HG03039 (cell line): ENCODE measurements around the gene CACHD1.
"Not testable (repeated sequence)": the region's sequence is repeated elsewhere in the genome, so short reads cannot be mapped to it uniquely, and the experiment has no call there.

ENCODE experiments used
- ATAC-seq: cut with Tn5 transposase; IDR thresholded peaks from one replicate; pipeline ENCODE4 v1.9.1; 2021; ENCODE audit warnings: mild to moderate bottlenecking, moderate library complexity; ENCODE audit not compliant: unreplicated experiment

Gene CACHD1

DNA sequence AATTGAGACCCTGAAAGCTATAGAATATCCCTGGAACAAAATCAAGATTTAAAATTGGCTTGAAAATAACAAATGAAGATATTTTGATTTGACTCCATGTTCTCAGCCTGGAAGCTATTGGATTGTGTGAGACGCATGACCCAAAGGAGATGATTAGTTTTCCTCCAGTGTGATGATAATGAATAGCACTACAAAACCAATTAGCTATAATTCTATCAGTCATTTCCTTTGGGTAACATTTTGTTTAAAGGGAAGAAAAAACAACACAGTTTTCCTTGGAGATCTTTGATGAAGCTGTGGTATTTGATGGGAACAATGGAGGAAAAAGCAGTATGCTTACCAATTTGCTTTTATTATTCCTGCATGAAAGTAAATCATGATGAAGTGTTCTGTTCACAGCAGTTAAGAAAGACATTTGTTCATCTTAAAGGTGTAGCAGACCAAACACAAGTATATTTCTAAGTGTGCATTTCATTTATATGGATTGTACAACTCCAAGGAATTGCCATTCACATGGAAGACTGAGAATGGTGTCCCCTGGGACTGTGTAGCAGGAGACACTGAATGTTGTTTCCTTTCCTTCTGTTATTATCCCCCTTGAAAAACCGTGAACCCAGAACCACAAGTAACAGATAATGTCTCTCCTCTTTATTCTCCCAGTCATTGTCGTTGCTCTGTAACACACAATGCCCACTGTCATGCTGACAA lies 111.4 kb downstream of the CACHD1 start:
- ATAC-seq = no peak

DNA sequence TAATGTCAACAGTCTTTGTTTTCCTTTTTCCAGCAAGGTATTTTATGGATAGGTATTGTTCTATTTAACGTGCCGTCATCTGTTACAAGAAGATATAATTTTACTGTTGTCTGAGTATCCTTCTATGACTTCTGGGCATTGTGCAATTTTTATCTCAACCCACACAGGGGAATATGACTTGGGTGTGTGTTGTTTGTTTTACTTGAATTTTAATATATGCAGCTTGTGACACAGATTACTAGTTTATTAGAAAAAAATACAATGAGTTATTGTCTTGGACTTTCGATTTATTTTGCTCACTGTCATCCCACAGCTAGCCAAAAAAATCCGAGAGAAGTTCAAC lies 111.9 kb downstream of the CACHD1 start:
- ATAC-seq = no peak

GRCh38 chr1:64584479-64584878 lies 114.5 kb downstream of the CACHD1 start:
- ATAC-seq = no peak

DNA sequence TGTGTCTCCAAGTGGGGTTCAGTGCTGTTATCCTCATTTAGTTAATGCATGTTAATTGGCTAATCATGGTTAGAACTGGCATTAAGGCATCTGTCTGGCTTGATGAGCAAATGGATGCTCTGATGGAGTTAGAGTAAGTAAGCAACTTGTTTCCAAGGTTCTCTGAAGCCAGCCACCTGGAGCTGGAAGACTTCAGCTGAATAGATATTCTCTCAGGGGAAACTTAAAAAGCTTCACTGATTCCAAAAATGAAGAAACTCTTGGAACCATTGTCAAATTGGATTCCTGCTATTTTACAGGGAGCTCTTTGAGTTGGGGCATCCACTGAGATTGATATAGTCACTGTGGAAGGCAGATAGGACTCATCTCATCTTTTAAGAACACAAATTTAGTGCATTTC lies 118.9 kb downstream of the CACHD1 start:
- ATAC-seq = no peak

DNA sequence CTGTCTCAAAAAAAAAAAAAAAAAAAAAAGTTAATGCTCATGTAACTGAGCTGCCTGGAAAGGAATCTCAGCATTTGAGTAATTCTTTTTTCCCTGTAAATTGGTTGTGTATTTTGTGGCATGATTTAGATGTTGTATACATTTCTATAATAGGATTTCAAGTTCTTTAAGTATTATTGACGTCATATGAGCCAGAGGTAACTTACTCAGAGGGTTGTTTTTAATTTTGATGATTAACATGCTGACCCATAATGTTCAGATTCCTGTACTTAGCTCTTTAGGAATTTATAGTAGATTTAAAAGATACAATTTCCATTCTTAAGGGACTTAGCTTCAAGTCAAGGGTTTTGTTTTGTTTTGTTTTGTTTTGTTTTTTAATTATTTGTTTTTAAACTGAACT lies 120.4 kb downstream of the CACHD1 start:
- no peak for ATAC-seq

- no peak for ATAC-seq
Measured at GRCh38 chr1:64594446-64594845, 124.5 kb downstream of the CACHD1 start.

- no peak for ATAC-seq
Measured at GRCh38 chr1:64595871-64596515, 126.1 kb downstream of the CACHD1 start.

- no peak for ATAC-seq
Measured at GRCh38 chr1:64597113-64597512, 127.2 kb downstream of the CACHD1 start.

DNA sequence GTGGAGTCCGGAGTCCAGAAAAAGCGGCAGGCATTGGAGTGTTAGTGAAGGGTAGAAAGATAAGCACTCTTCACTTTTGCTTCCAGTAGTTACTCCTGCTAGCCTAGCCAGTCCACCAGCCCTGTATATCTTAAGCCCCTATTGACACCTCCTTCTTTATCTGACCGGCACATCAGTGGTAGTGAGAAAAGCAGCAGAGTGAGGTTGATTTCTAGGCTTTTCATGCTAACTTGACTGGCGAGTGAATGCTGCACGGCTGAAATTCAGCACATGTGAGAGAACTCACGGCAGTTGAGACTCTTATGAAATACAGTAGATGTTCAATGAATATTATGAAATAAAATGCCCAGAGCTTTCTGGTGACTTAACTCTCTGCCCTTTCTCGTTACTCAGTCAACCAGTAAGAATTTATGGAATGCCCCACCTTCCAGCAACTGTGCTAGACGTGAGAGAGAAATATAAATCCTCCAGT lies 128.2 kb downstream of the CACHD1 start:
- ATAC-seq = no peak

- ATAC-seq = no peak
Measured at GRCh38 chr1:64599242-64599641, 129.3 kb downstream of the CACHD1 start.

DNA sequence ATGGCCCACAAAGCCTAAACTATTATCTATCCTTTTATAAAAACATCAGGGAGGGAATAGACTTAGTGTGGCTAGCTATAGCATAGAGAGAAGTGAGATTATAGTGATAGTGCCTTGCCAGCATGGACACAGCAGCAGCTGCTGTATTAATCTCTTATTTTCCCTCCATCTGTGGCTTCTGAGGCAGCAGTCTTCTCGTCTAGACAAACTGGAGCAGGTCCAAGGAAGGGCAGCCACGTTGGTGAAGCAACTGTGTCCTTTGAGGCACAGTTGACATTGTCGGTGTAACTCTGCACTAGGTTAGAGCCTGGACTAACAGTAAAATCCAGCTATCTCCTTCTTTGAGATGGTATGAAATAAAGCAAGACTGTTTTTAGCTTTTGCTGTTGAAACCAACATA lies 131.3 kb downstream of the CACHD1 start:
- ATAC-seq = no peak

DNA sequence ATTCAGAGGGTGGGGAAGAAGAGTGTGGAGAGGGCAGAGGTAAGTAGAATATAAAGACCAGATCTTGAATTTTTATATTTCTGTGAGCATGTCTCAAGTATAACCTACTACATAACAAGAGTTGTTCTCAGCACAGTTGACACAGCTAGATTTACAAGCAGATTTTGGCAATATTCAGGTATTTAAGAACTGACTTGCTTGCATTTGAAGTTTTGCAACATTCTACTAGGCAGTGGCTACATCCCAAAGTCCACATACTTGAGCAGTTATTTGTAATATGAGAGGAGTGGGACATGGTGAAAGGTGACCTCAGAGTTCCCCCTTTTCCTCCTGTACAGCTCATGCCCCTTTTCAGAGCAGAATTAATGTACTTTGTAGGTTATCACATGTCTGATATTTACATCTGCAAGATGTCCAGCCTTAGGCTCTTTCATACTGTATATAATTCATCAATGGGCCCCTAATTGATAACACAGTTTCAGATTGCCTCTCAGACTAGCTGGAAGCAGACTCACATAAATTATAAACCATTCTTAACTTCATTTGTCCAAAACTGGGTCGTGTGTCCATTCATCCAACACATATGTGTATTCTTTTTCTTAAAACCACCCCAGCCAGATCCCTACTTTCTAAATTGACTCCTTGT lies 138.2 kb downstream of the CACHD1 start:
- ATAC-seq = no peak

DNA sequence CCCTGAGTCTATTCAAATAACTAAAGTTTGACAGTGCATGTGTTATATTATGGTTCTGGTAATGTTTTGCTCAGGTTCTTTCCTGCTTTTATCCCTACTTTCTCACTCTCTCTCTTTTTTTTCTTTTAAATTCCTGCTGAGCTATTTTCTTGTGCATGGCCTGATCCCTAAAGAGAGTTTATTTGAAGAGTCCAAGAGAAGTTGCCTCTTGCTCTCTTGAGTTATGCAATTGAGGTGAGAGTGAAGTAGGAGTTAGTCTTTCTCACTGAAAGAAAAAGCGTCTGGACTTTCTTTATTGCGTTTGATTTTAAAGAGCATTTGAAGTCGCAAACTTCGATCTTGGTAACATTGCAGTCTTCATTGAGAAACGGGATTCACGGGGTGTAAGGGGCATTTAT lies 138.7 kb downstream of the CACHD1 start:
- no peak for ATAC-seq

DNA sequence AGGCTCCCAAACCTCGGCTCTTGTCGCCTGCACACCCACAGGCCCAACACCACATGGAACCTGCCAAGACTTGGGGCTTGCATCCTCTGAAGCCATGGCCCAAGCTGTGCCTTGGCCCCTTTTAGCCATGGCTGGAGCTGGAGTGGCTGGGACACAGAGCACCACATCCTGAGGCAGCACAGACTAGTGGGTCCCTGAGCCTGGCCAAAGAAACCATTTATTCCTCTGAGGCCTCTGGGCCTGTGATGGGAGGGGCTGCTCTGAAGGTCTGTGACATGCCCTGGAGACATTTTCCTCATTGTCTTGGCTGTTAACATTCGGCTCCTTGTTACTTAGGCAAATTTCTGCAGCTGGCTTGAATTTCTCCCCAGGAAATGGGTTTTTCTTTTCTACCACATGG lies 141.0 kb downstream of the CACHD1 start:
- not testable (repeated sequence) for ATAC-seq

DNA sequence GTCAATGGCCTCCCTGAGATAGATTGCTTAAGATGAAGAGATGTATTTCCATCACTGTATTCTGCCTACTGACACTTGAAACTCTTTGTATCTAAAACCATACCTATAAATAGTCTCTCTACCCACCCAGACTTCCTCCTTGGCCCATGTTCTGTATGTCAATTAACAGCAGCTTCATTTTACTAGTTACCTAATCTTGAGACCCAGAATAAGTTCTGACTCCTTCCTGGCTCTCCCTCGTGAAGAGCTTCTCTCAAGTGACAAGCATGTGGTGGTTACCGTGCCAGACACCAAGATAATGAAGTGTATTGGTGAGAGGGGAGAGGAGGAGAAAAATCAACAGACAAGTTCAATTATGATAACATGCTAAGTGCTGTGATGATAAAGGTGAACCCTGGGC lies 146.1 kb downstream of the CACHD1 start:
- no peak for ATAC-seq

- ATAC-seq = no peak
Measured at GRCh38 chr1:64623750-64624191, 153.8 kb downstream of the CACHD1 start.

DNA sequence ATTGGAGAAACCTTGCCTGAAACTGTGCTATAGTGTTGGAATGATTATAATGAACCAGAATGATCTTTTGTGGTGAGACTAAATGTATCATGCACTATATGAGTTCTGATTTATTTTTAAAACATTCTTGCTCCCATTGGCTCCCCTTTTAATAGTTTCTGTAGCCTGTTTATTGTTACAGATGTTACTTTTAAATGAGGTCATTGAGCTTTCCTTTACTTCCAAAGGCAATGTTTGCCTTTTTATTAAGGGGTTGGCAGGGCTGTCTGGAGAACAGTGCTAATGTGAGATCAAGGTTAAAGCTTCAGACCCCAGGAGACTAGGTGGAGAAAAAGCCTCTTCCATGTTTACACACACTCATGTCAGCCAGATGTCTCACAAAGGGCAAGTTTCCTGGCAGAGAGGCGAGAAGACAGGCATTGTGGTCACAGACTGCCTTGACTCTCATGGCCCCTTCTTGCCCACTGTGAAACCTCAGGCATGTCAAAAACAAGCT lies 154.3 kb downstream of the CACHD1 start:
- ATAC-seq = no peak

DNA sequence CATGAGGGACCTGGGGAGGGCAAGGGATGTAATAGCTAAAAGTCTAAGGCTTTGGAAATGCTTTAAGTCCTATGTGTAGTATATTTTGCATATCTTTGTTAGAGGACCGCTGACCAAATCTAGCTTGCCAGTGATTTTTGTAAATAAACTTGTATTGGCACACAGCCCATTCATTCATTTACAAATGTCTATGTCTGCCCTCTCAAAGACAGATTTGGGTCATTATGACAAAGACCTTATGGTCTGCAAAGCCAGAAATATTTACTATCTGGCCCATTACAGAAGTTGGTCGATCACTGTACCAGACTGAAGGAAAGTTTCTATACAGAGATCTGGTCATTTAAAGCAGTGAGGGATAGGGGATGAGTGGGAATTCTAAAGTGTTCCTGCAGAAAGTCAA lies 154.9 kb downstream of the CACHD1 start:
- ATAC-seq = no peak

DNA sequence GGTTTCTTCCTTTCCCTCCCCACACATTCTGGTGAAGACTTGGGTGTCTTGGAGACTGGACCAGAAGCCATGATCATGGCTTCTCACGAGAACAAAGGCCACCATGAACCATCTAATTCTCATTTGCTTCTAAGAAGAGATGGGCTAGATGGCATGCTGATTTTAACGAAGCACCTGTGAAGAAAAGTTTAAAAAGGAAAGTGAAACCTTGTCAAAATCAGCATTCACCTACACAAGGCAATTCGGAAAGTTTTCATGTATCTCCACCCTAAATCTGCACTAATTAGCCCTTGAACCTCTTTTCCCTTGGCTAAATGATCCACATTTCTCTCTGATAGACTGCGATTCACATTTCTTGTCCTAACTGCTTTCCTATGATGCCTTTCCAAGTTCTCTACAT lies 160.7 kb downstream of the CACHD1 start:
- ATAC-seq = no peak

- no peak for ATAC-seq
Measured at GRCh38 chr1:64631346-64632034, 161.6 kb downstream of the CACHD1 start.

DNA sequence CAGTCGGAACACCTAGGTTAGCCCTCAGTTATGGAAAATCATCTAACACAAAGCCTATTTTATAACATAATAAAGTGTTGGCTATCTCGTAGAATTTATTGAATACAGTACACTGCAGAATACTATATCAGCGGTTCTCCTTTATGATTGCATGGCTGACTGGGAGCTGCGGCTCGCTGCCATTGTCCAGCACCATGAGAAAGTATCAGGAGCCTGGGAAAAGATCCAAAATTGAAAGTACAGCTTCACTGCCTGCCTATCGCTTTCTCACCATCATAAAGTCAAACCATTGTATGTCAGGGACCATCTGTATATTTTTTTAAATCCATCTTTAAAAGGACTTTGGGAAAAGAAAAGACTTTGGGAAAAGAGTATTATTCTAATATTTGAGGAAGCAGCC lies 163.0 kb downstream of the CACHD1 start:
- no peak for ATAC-seq
